Tibial nerve (tissue), 4 donors: ENCODE measurements around the gene RGS3.

ENCODE experiments used
- CTCF ChIP-seq, 5 experiments: fragments of 200-600 bp in 3 of 5; fragments of 450-650 bp in 2 of 5; sonication (generic) in 3 of 5; IDR thresholded peaks; one replicate each; pipeline ENCODE4 v1.5.1; 2016 to 2019; ENCODE audit warnings: antibody characterized with exemption in 5 of 5, mild to moderate bottlenecking in 3 of 5, moderate library complexity in 2 of 5
- EP300 ChIP-seq, 2 donors: sonication (generic); formaldehyde crosslinking; IDR thresholded peaks; one replicate each; pipeline ENCODE4 v1.6.1; 2017; ENCODE audit warnings: antibody characterized with exemption in 2 of 2, mild to moderate bottlenecking in 1 of 2
- POLR2A ChIP-seq, 2 donors: fragments of 450-650 bp; IDR thresholded peaks; one replicate each; pipeline ENCODE4 v1.6.1; 2017; ENCODE audit warnings: antibody characterized with exemption in 2 of 2, mild to moderate bottlenecking in 2 of 2, moderate library complexity in 2 of 2

GRCh38 chr9:113467183-113467582 is 3.7 kb downstream of the RGS3 start:
- TF ChIP-seq CTCF (IDR thresholded peaks at IDR 0.05) (no peak), POLR2A (IDR thresholded peaks at IDR 0.05) (no peak), EP300 (IDR thresholded peaks at IDR 0.05) (no peak)
